Adrenal gland (tissue), 5 donors: ENCODE data around the gene RNASE13.

Experiments used
- CTCF ChIP-seq, 6 experiments: fragments of 450-650 bp in 4 of 6; fragments of 200-600 bp in 2 of 6; sonication (generic) in 1 of 6; IDR thresholded peaks; 1 replicate in 5 of 6; 2 replicates in 1 of 6; pipeline versions ENCODE4 v1.5.1 to v1.8.0; 2016 to 2021; ENCODE audit warnings: antibody characterized with exemption in 6 of 6, mild to moderate bottlenecking in 2 of 6, moderate library complexity in 1 of 6
- POLR2A ChIP-seq, 2 donors: fragments of 450-650 bp; IDR thresholded peaks; one replicate each; pipeline ENCODE4 v1.6.1; 2017; ENCODE audit warnings: antibody characterized with exemption in 2 of 2, mild to moderate bottlenecking in 2 of 2, moderate library complexity in 1 of 2
- donor health status: DM: no; HTN: no; CAD: no.

- TF ChIP-seq CTCF (IDR thresholded peaks at IDR 0.05) (no peak), POLR2A (IDR thresholded peaks at IDR 0.05) (no peak)
These were observed 36.1 kb upstream of the RNASE13 start for GRCh38 chr14:21070610-21071224.
